ENCODE data around the gene P2RY8.
A peak's percentile ranks its signal among the peaks of the same experiment; 100 is the strongest.

Gene P2RY8

GRCh38 chrX:1466971-1467561 lies 69.9 kb downstream of the P2RY8 start:
- H3K36me3 ChIP-seq (ENCODE audit: control insufficient read depth, low read length) = peaks cover 83% of the 10 kb centered on the region
- peaks cover 21% of the 10 kb centered on the region for H4K20me1 ChIP-seq (ENCODE audit: control insufficient read depth, insufficient read depth, low read depth, low read length)
- TF ChIP-seq EZH2phosphoT487 (IDR thresholded peaks at IDR 0.05; ENCODE audit: borderline replicate concordance, low read length) (no peak), CTCF (IDR thresholded peaks at IDR 0.05; ENCODE audit: low read depth, low read length, poor library complexity, severe bottlenecking) (no peak)
- peak overlapping the region; percentile 45 for H3K4me2 ChIP-seq (ENCODE audit: low read length)
- no peaks in the 10 kb centered on the region for H3K9me2 ChIP-seq (replicated peaks; ENCODE audit: control insufficient read depth, low read length)
- H3K79me2 ChIP-seq (ENCODE audit: control insufficient read depth, low read length) = peaks cover 71% of the 10 kb centered on the region
- H3K27ac ChIP-seq (ENCODE audit: low read depth, low read length) = peak overlapping the region; percentile 94
- H3K4me1 ChIP-seq (ENCODE audit: control insufficient read depth, low read length) = peaks cover 85% of the 10 kb centered on the region
- peak overlapping the region; percentile 32 for H3K4me3 ChIP-seq (ENCODE audit: low read length)
- no peaks in the 10 kb centered on the region for H3K9me3 ChIP-seq (ENCODE audit: control insufficient read depth, insufficient read depth, low read length)
- no peaks in the 10 kb centered on the region for H3K27me3 ChIP-seq (ENCODE audit: control insufficient read depth, low read length)
- peaks cover 62% of the 10 kb centered on the region for H3F3A ChIP-seq (ENCODE audit: control insufficient read depth, insufficient read depth)

- TF ChIP-seq CTCF (IDR thresholded peaks at IDR 0.05; ENCODE audit: low read depth, low read length, poor library complexity, severe bottlenecking) (no peak), EZH2phosphoT487 (IDR thresholded peaks at IDR 0.05; ENCODE audit: borderline replicate concordance, low read length) (no peak)
- peaks cover 63% of the 10 kb centered on the region for H3K79me2 ChIP-seq (ENCODE audit: control insufficient read depth, low read length)
Measured at GRCh38 chrX:1466232-1466661, 70.7 kb downstream of the P2RY8 start.

GRCh38 chrX:1465286-1466231 lies 71.4 kb downstream of the P2RY8 start:
- no peaks in the 10 kb centered on the region for H3K9me3 ChIP-seq (ENCODE audit: control insufficient read depth, insufficient read depth, low read length)
- H4K20me1 ChIP-seq (ENCODE audit: control insufficient read depth, insufficient read depth, low read depth, low read length) = peaks cover 21% of the 10 kb centered on the region
- H3K9me2 ChIP-seq (replicated peaks; ENCODE audit: control insufficient read depth, low read length) = no peaks in the 10 kb centered on the region
- no peaks in the 10 kb centered on the region for H3K27me3 ChIP-seq (ENCODE audit: control insufficient read depth, low read length)
- H3K36me3 ChIP-seq (ENCODE audit: control insufficient read depth, low read length) = peaks cover 73% of the 10 kb centered on the region
- no peak overlapping the region for H3K4me2 ChIP-seq (ENCODE audit: low read length)
- H3K4me1 ChIP-seq (ENCODE audit: control insufficient read depth, low read length) = peaks cover 70% of the 10 kb centered on the region
- H3K4me3 ChIP-seq (ENCODE audit: low read length) = no peak overlapping the region
- no peak for TF ChIP-seq CTCF (IDR thresholded peaks at IDR 0.05; ENCODE audit: low read depth, low read length, poor library complexity, severe bottlenecking)
- TF ChIP-seq EZH2phosphoT487 (IDR thresholded peaks at IDR 0.05; ENCODE audit: borderline replicate concordance, low read length) = no peak
- H3K27ac ChIP-seq (ENCODE audit: low read depth, low read length) = no peak overlapping the region
- H3K79me2 ChIP-seq (ENCODE audit: control insufficient read depth, low read length) = peaks cover 57% of the 10 kb centered on the region
- peaks cover 55% of the 10 kb centered on the region for H3F3A ChIP-seq (ENCODE audit: control insufficient read depth, insufficient read depth)

More at GRCh38 chrX:1466232-1466661, 70.7 kb downstream of the P2RY8 start:
- Histone ChIP-seq H4K20me1 (ENCODE audit: control insufficient read depth, insufficient read depth, low read depth, low read length) (peaks cover 21% of the 10 kb centered on the region), H3F3A (ENCODE audit: control insufficient read depth, insufficient read depth) (peaks cover 59% of the 10 kb centered on the region), H3K27ac (ENCODE audit: low read depth, low read length) (no peak overlapping the region), H3K4me1 (ENCODE audit: control insufficient read depth, low read length) (peaks cover 77% of the 10 kb centered on the region), H3K4me2 (ENCODE audit: low read length) (no peak overlapping the region), H3K27me3 (ENCODE audit: control insufficient read depth, low read length) (no peaks in the 10 kb centered on the region), H3K4me3 (ENCODE audit: low read length) (no peak overlapping the region), H3K36me3 (ENCODE audit: control insufficient read depth, low read length) (peaks cover 76% of the 10 kb centered on the region), H3K9me3 (ENCODE audit: control insufficient read depth, insufficient read depth, low read length) (no peaks in the 10 kb centered on the region), H3K9me2 (replicated peaks; ENCODE audit: control insufficient read depth, low read length) (no peaks in the 10 kb centered on the region)

Measured in DOHH2 (cell line).